SU-DHL-6 (cell line): ENCODE data around the gene C1QTNF7.

Source experiments
- H2AFZ ChIP-seq: fragments of 200-600 bp; sonication (generic); 2 replicates; pipeline ENCODE4 v1.6.1; 2014; ENCODE audit warnings: low read depth, mild to moderate bottlenecking, moderate library complexity, mixed read lengths, antibody characterized with exemption, low read length; ENCODE audit not compliant: severe bottlenecking
- H3F3A ChIP-seq: fragments of 200-600 bp; shearing (Covaris generic); 2 replicates; pipeline ENCODE4 v1.6.0; 2016; ENCODE audit warnings: antibody characterized with exemption, mild to moderate bottlenecking; ENCODE audit not compliant: insufficient read depth
- H3K27ac ChIP-seq: fragments of 200-600 bp; sonication (generic); 2 replicates; pipeline ENCODE4 v1.5.1; 2016; ENCODE audit warnings: low read depth, mild to moderate bottlenecking, low read length, moderate library complexity, mixed read lengths
- H3K27me3 ChIP-seq: fragments of 200-600 bp; sonication (generic), shearing (Covaris generic); 2 replicates; pipeline ENCODE4 v1.6.0; 2014; ENCODE audit warnings: mild to moderate bottlenecking, low read length
- H3K36me3 ChIP-seq: fragments of 200-600 bp; sonication (generic); 2 replicates; pipeline ENCODE4 v1.6.1; 2014; ENCODE audit warnings: mild to moderate bottlenecking, low read length, mixed read lengths
- H3K4me2 ChIP-seq: fragments of 300-600, 200-600 bp; shearing (Covaris generic), sonication (generic); 2 replicates; pipeline ENCODE4 v1.6.0; 2014; ENCODE audit warnings: low read length, low read depth, mild to moderate bottlenecking; ENCODE audit not compliant: poor library complexity, severe bottlenecking
- H3K4me3 ChIP-seq: fragments of 200-600 bp; sonication (generic); 2 replicates; pipeline ENCODE4 v1.5.1; 2014; ENCODE audit warnings: antibody characterized with exemption, low read length, mild to moderate bottlenecking, mixed read lengths; ENCODE audit not compliant: insufficient read depth, poor library complexity, severe bottlenecking
- H3K79me2 ChIP-seq: fragments of 200-600 bp; sonication (generic); 2 replicates; pipeline ENCODE4 v1.6.1; 2014; ENCODE audit warnings: mild to moderate bottlenecking, low read length, moderate library complexity; ENCODE audit not compliant: insufficient read depth
- H3K9ac ChIP-seq: fragments of 200-600 bp; sonication (generic); 2 replicates; pipeline ENCODE4 v1.7.0; 2014; ENCODE audit warnings: mild to moderate bottlenecking, low read length
- H3K9me2 ChIP-seq: fragments of 200-600 bp; sonication (generic); replicated peaks from 2 replicates; pipeline ENCODE4 v1.6.1; 2014; ENCODE audit warnings: low read length; ENCODE audit not compliant: insufficient read depth
- H3K9me3 ChIP-seq: fragments of 200-600 bp; sonication (generic); 2 replicates; pipeline ENCODE4 v1.6.1; 2014; ENCODE audit warnings: low read length, mixed read lengths; ENCODE audit not compliant: insufficient read depth
- H4K20me1 ChIP-seq: fragments of 200-600 bp; sonication (generic); 2 replicates; pipeline ENCODE4 v1.6.1; 2014; ENCODE audit warnings: low read depth, mild to moderate bottlenecking, antibody characterized with exemption, low read length, moderate library complexity, mixed read lengths
- CTCF ChIP-seq: fragments of 200-600 bp; sonication (generic); IDR thresholded peaks from one replicate; pipeline ENCODE4 v1.5.1; 2017; ENCODE audit warnings: antibody characterized with exemption, mild to moderate bottlenecking, low read length, moderate library complexity; ENCODE audit not compliant: insufficient read depth, poor library complexity, severe bottlenecking
- EZH2phosphoT487 ChIP-seq: fragments of 200-600 bp; sonication (generic), shearing (Covaris generic); conservative IDR thresholded peaks from 2 replicates; pipeline ENCODE4 v1.6.1; 2018; ENCODE audit warnings: mild to moderate bottlenecking, antibody characterized with exemption, low read length, moderate library complexity, mixed read lengths

The C1QTNF7 gene

GRCh38 chr4:15425520-15425919 lies 2.3 kb upstream of the C1QTNF7 start:
- no peaks in the 10 kb centered on the region for H3K9me3 ChIP-seq
- no peaks in the 10 kb centered on the region for H3F3A ChIP-seq
- no peak overlapping the region for H3K4me2 ChIP-seq
- H3K79me2 ChIP-seq = no peaks in the 10 kb centered on the region
- H3K27me3 ChIP-seq = no peaks in the 10 kb centered on the region
- TF ChIP-seq EZH2phosphoT487 (no peak), CTCF (no peak)
- no peaks in the 10 kb centered on the region for H3K9me2 ChIP-seq
- no peak overlapping the region for H2AFZ ChIP-seq
- no peak overlapping the region for H3K27ac ChIP-seq
- no peak overlapping the region for H3K9ac ChIP-seq
- no peaks in the 10 kb centered on the region for H3K36me3 ChIP-seq
- H3K4me3 ChIP-seq = no peak overlapping the region
- H4K20me1 ChIP-seq = no peaks in the 10 kb centered on the region

- Histone ChIP-seq H3K9me3 (no peaks in the 10 kb centered on the region), H4K20me1 (no peaks in the 10 kb centered on the region), H3K27me3 (no peaks in the 10 kb centered on the region), H3K79me2 (no peaks in the 10 kb centered on the region), H3K9ac (no peak overlapping the region), H3F3A (no peaks in the 10 kb centered on the region), H3K27ac (no peak overlapping the region), H3K4me3 (no peak overlapping the region), H3K36me3 (no peaks in the 10 kb centered on the region), H3K4me2 (no peak overlapping the region), H3K9me2 (no peaks in the 10 kb centered on the region), H2AFZ (no peak overlapping the region)
- TF ChIP-seq CTCF (no peak), EZH2phosphoT487 (no peak)
Observed at GRCh38 chr4:15427161-15427560, 672 bp upstream of the C1QTNF7 start.

GRCh38 chr4:15428611-15429010 lies 778 bp downstream of the C1QTNF7 start:
- no peak overlapping the region for H2AFZ ChIP-seq
- no peaks in the 10 kb centered on the region for H3K9me3 ChIP-seq
- H3K9me2 ChIP-seq = no peaks in the 10 kb centered on the region
- H3K4me3 ChIP-seq = no peak overlapping the region
- H3F3A ChIP-seq = no peaks in the 10 kb centered on the region
- no peaks in the 10 kb centered on the region for H3K27me3 ChIP-seq
- TF ChIP-seq CTCF = no peak
- TF ChIP-seq EZH2phosphoT487 = no peak
- H3K36me3 ChIP-seq = no peaks in the 10 kb centered on the region
- H3K27ac ChIP-seq = no peak overlapping the region
- H3K9ac ChIP-seq = no peak overlapping the region
- H3K4me2 ChIP-seq = no peak overlapping the region
- no peaks in the 10 kb centered on the region for H4K20me1 ChIP-seq
- H3K79me2 ChIP-seq = no peaks in the 10 kb centered on the region
